NCI-H82 (cell line): ENCODE results near the gene PLPP4.
"Not testable (repeated sequence)": the region's sequence is repeated elsewhere in the genome, so short reads cannot be mapped to it uniquely, and the experiment has no call there.

ENCODE experiments used
- DNase-seq: peaks from one replicate; lab custom pipeline; 2025; lab: John Stamatoyannopoulos, UW

PLPP4 gene

DNA sequence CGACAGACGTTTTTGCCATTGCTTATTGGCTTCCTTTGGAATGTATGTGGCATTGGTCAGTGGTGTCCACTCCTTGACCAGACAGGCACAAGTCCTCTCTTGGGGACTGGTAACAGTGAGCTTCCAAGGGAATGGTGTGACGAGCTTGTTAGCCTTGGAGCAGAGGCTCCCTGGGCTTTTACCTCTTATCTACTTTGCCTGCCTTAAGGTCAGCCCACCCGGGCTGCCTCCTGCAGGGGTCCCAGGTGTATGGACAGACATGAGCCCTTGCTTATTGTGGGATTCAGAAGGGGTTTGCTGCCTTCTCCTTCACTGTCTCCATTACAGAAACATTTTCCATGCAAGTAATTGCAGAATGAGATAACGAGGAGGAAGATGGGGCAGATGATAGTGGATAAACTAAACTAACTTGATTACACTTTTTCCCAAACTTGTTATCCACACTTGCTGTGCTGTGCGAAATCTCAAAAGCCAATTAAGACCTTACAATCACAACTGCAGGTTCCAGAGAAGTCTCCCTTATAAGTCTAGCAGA, 29.7 kb downstream of the PLPP4 start:
- DNase-seq: peak; percentile 49

DNA sequence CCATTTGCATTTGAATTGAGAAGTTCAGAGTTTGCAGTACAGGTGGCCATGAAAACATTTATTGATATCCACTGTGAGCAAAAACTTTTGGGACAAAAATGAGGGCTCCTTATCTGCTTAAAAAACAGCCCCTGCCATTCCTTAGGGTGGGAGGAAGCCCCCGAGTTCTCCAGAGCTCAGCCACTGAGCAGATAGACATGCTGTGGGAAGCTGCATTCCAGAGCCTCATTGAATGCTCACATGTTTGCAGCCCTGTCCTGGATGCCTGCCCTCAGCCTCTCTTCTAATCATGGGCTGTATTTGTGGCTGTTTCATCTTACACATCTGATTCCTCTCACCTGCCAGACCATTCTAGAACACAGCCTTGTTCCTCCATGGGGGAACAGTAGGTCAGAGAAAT, 33.3 kb downstream of the PLPP4 start:
- no peak for DNase-seq

DNA sequence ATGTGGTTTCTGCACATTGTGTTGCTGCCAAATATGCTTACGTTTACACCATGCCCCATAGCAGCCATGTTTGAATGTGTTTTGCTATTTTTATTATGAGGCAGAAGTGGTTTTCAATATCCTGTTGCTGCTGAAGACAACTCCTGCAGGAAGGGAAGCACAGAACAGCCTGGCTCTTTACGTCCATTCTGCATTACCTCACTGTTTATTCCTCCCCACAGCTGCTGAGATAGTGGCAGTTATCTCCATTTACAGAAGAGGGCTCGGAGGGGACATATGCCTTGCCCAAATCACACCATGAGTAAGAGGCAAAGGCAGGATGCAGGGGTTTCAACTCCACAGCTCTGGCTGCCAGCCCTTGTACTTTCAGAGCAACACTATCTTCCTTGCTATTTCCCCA, 35.3 kb downstream of the PLPP4 start:
- DNase-seq: no peak

DNA sequence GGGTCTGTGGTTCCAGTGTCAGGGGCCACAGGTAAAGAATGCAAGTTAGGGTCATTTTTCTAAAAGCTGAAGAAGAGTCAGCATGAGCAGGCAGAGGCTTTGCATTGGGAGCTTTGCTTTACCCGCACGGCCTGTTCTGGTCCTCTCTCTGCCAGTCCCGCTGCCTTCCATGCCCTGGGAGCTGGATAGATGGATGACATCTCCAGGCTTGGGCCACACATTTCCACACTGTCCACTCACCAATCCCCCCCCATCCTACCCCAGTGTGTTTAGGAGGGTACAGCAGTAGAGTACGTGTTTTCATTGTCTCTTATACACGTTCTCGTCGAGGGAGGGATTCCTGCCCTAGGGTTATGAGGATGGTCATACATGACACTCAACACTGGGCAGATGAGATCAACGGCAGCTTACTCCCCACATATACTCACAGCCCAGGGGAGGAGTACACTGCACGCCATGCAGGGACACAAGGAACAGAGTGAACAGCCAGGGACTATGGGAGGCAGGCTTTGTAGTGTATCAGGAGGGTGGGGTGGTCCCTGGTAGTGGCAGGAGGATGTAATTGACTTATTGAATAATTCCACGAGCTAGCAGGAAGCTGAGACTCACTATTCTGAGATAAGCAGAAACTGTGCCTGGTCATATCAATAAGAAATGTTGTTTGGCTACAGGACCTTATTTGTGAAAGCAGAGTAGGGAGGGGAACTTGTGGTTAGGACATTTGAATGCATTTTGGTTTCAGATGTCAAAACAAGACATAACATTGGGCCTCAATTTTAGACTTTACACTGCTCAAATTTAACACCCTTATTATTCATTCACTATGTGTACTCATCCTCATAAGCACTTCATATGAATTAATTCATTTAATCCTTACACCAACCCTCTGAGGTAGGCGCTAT, 36.6 kb downstream of the PLPP4 start:
- no peak for DNase-seq

DNA sequence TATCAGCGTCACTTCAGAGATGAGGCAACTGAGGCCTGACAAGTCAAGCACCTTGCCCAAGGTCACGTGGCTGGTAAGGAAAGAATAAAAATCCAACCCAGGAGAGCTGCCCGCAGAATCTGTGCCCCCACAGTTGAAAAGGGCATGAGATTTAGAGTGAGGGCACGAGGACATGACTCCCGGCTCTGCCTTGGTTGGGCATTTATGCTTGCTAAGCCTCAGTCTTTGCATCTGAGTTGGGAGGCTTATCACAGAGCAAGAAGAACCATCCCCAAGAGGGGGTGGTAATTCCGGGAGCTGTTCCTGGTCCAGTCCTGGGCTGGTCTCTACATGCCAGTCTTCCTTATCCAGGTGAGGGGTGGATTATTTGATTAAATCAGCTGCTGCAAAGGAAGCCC, 37.3 kb downstream of the PLPP4 start:
- no peak for DNase-seq

DNA sequence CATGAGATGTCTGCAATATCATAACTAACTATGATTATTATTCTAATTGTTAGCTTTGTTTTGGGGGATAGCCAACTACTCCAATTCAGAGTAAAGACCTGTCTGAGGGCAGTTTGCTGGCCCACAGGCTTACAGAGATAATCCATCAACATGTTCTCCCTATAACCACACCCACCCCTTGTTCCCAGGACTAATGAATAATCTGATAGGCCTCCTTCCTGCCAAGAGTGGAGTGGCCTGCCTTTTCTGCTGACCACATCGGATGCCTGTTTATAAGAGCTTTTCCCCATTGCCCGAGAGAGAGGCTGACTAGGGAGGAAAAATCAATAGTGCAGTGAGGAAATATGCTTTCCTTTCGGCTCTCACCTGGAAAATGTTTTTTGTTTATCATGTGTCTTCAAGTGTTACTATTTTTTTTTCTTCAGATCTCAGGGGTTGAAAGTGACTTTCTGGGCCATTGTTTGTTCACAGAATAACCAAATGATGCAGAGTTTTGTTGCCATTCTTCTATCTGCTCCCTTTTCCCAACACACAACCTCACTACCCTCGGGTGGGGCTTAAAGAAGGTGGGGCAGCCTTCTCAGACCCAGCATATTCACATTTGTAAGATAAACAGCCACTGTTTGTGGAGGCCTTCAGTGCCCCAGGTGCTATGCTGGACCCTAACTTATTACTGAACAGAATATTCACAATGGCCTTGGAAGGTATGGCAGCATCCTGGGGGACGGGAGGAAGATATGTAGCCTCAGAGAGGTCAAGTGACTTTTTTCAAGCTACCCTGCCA, 38.4 kb downstream of the PLPP4 start:
- DNase-seq: peak; percentile 49

DNA sequence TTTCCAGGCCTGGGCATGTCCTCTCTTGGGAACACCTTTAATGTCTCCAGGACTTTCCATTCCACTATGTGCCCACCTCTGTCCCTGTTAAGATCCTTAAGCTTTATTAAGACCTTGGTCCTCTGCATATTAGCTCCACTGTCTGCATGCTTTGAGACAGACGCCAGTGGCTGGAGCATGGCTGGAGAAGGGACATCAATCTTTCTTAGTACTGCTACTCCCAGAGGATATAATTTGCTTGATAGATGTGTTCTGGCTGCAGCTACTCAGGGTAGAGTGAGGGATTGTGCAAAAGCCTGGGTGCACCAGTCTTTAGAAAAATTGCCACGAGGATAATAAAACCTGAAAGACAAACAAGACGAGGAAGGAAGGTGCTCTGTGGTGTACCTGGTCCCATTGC, 42.9 kb downstream of the PLPP4 start:
- peak; percentile 5 for DNase-seq

DNA sequence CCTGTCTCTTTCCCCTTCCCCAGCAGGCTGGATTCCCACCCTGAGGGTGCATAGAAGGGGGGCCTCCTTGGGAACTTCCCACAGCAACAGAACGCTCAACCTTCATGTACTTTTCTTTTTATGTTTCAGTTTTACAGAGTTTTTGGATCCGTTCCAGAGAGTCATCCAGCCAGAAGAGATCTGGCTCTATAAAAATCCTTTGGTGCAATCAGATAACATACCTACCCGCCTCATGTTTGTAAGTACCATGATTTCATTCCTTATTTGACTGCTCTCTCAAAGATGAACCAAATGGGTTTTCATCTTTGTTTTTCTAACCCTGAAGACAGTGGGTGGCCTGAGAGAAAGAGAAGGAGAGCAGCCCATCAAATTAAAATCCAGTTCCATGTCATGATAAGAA, 46.7 kb downstream of the PLPP4 start:
- no peak for DNase-seq

DNA sequence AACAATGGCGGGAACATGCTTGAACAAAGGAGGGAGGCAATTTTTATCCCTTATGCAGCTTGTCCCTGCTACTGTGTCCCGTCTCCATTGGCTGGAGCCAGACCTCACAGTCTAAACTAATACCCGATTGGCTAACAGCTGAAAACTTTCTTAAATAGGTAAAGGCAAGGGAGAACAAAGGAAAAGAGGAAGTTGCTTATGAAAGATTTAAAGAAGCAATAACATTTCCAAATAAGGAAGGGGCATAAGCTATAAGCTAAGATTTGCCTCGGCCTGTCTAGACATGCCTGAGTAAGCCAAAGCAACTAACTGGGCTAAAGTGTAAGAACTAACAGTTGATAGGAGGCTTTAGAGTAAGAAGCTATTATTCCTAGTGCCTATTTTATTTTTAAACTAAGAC, 47.2 kb downstream of the PLPP4 start:
- DNase-seq: not testable (repeated sequence)

DNA sequence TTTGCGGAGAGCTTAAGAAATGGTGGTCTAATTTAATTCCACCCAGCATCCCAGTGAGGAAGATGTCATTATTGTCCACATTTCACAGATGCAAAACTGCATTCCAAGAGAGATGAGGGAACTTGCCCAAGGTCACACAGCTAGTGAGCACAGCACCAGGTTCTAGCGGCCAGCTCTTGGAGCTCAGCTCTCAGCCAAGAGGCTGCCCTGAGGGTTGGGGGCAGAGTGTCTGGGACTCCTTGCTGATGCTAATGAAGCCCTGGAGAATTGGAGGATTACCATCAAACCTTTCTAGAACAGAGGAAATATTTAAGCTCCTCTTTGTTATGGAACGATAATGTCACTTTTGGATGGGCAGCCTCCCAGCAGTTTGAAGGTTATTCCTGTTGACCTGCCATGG, 48.0 kb downstream of the PLPP4 start:
- no peak for DNase-seq

DNA sequence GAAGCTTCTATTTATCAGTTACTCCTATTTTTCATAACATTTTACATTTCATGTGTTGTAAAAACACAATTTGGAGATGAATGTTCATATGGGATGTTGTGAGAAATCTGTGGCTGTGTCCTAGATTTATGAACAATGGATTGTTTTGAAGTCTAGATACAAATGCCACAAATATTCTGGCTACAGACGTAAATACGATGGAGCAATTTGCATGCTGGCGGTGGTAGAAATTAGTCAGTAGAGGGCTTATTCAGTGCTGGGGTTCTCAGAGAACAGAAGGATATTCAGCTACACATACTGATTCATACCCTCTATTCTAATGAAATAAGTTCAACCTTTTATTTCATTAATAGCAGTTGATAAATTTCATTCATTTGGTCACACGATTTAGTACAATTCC, 48.8 kb downstream of the PLPP4 start:
- DNase-seq: no peak

DNA sequence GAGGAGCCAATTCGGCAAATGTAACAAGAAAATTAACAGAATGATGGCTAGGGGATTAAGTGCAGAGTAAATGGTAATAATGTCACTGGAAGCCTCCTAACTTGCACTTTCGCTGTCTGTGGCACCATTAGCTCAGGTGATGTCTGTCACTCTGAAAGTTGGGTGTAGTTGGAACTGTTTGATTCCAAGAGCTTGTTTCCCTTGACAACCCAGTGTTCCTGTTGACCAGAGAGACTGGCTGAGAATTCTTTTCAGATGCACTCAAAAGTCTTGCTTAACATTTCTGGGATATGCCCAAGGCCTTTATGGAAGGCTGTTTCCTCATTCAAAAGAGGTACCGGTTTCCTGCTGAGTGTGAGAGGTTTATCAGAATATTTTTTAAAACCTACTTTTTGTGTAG, 49.6 kb downstream of the PLPP4 start:
- DNase-seq: no peak

DNA sequence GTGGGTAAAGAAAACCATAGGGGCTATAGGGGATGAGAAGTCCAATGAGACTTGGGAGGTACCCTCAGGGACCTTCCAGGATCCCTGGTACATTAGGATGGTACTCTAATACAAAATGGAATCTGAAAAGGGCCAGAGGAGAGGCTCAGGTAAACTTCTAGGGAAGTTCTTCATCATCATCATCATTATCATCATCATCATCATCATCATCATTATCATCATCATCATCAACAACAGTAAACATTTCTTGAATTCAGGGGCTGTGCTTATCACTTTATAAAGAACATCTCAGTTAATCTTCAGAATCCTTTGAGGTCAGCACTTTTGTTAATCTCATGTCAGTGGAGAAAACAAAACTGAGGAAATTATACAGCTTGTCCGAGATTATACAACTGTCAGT, 50.1 kb downstream of the PLPP4 start:
- DNase-seq: no peak

DNA sequence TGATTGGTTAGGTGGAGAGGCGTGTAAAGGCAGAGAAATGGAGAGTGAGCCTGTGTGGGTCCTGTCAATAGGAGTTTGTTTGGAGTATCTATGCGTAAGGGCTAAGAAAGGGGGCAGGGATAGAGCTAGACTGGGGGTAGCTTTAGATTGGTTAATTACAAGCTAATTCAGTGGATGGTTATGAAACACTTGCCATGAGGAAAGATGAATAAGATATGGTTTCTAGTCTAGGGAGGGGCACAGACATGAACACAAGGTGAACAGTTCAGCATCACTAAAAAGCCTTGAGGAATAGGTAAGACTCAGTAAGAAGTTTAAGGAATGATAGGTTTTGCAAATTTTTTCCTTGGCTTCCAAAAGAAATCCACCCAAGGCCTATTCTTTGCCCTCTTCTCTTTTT, 50.6 kb downstream of the PLPP4 start:
- DNase-seq: no peak

DNA sequence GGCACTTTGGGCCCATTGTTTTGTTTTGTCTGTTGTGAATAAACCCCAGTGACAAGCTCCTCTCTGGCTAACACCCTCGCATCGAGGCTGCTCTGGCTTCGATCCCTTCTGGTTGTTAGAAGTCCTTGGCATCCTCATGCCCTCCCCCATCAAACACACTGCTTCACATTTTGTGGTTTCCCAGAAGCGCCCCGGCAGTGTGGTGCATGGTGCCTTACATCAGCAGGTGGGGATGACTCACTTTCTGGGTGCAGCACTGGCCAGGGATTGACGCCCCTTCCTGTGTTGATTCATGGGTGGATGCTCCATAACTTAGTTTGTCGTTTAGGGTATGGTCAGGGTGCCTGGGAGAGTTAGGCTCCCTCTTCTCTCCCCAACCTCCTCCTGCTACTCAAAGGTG, 51.4 kb downstream of the PLPP4 start:
- DNase-seq: no peak

DNA sequence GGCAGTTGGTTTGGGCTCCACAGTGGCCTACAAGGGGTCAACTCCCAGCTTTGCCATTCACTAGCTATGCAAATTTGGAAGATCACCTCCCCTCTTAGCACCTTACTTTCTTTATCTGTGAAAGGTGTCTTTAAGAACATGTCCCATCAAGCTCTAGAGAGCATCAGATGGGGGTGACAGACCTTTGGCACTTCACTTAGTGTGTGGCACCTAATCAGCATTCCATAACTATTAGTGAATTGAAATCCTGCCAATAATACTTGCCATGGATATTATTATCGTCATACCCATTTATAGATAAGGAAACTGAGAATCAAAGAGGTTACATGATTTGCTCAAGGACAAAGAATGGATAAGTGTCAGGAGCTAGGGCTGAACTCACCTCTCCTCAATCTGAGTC, 51.9 kb downstream of the PLPP4 start:
- no peak for DNase-seq

DNA sequence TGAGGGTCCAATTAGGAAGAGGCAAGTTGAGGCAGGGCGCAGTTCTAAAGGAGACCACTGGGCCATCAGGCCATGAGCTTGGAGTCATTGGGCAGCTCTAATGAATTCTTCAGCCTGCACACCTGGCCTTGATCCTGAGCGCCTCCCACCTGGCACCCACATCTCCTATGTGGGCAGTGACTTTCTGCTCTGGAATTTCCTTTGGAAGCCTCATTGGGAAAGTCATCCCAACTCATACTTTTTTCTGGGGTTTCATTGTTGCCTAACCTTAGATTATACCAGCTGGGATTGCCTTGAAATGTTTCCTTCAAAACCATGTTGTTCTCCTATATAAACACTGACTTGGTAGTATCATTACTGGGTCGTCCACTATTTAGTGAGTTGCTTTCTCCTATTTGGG, 54.1 kb downstream of the PLPP4 start:
- no peak for DNase-seq

DNA sequence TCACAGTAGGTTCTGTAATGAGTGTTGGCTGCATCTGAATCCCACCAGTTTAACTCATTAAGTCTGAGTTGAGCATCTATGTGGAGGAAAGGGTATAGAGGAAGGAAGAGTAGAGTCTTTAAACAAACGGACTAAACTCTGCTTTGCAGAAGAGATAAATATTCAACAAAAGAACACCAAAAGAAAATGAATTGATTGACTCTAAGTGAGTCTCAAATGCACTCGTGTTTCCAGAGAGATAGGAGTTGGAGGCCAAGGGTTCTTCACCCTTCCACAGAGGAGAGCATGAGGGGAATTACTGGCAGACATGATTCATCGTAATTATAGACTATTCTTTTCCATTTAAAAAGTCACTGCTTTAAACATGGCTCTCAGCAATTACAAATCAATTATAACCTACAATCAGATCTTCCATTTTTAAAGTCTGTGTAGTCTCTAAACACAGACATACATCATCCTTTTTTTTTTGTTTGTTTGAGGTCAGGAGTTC, 56.3 kb downstream of the PLPP4 start:
- DNase-seq: no peak

DNA sequence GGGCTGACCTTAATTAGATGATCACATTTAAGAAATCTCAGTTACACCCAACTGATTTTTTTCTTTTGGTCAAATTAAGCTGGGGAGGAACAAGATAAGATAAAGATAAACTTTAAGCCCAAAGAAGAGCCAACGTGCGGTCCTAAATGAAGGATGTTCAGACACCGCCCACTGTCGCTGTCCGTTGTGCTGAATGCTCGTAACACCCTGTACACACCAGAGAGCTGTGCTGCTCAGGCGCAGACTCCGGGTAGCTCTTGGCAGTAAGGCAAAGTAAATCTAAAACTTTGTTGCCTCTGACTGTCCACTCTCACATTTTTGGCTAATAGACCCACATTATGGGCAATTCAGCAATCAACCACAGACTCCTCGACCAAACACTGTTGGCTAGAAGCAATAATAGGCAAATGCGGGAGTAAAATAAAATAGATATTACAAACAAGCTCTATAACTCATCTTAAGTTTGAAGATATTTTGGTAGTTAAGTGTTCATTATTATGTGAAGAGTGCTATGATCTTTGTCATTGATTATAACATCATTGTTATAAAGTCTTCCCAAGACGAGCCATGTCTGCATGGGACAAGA, 57.1 kb downstream of the PLPP4 start:
- DNase-seq: no peak

DNA sequence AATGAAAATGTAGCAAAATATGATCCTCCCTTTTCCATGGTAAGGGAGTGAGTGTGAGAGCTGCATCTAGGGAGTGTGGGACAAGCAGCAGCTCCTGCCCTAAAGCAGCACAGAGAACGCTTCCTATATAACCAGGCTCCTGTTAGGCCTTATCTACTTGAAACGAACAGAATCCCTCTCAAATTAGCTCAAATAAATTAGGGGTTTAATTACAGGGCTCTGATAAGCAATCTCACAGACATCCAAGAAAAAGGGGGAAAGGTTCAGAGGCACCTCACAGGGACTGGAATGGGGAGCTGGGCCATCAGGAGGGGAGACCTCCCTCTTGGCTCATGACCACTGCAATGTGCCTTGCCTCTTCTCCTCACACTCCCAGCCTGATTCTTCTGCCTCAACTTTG, 57.9 kb downstream of the PLPP4 start:
- DNase-seq: no peak

DNA sequence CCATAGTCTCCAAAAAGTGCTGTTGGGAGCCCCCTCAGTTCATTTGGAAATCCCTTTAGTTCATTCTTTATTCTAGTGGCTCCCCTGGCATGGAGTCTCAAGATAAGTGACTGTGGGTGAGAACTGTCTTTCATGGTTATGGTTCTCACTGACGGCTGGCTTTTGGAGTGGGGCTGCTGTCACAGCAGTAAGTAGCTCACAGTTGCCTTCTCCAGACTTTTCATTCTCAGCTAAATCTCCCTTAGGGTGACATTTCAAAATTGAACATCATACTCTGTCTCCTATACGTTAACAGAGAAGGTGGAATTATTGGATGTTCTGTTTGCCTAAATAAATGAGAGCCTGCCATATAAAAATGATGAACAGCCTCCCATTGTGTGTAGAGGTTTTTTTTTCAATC, 58.7 kb downstream of the PLPP4 start:
- no peak for DNase-seq

DNA sequence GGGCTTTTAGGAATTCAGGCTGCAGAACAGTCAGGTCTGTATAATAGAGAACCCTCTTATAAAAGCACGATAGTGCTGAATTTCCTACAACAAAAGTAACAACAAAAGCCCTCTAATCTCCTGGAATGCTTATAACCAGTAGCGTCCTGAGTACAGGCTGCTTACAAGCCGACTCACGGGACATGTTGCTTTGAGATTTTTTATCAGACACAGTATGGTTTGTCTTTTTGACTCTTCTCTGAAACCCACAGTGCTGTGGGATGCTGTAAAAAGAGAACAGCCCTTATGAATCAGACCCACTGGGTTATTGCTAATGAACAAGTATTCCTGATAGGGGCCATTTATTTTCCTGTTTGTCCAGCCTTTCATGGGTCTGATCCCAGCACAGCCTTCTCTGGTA, 59.4 kb downstream of the PLPP4 start:
- DNase-seq: no peak

DNA sequence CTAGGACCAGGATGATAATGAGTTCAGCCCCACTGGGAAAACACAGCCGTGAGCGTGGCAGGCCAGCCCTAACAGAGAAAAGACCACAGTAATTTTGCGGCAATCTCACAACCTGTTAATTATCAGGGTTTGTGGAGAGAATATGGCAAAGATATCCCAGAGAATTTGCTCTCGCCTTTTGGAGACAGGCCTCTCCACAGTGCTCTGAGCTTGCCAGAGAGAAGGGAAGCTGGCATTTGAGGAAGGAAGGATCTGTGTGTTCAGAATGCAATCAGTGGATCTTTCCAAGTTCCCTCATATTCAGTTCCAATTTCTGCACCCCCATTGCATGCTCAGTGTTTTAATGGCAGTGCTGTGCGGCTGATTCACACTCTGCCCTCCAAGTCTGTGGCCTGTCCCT, 60.2 kb downstream of the PLPP4 start:
- no peak for DNase-seq
